Activated T-cell treated with anti-CD3 and anti-CD28 coated beads, Interleukin-2, amount 50 U/mL, for 4 hours (primary cell): ENCODE measurements around the gene NKIRAS1. TPM values are rescaled to one million over a fixed set of nuclear protein-coding genes. Genes with fewer than 3 reads are reported as not detected.
A peak's percentile ranks its signal among the peaks of the same experiment; 100 is the strongest.

Experiments used
- ATAC-seq, 2 donors: fragments of 200-7000 bp; cut with Tn5 transposase; one replicate each; pipeline ENCODE4 v1.10.0; 2021
- DNase-seq: peaks from one replicate; pipeline ENCODE4 v3.0.0-alpha.2; 2020
- H3K27me3 Mint-ChIP-seq: one replicate; pipeline ENCODE4 v1.8.0; 2021; ENCODE audit warnings: low read depth, mixed read lengths
- H3K36me3 Mint-ChIP-seq: one replicate; pipeline ENCODE4 v1.8.0; 2022; ENCODE audit warnings: mixed read lengths; ENCODE audit not compliant: insufficient read depth
- H3K4me1 Mint-ChIP-seq: one replicate; pipeline ENCODE4 v1.8.0; 2021; ENCODE audit warnings: low read depth, mixed read lengths
- H3K4me3 Mint-ChIP-seq: one replicate; pipeline ENCODE4 v1.8.0; 2021; ENCODE audit warnings: mild to moderate bottlenecking, moderate library complexity, mixed read lengths
- H3K9me3 Mint-ChIP-seq: one replicate; pipeline ENCODE4 v1.8.0; 2021; ENCODE audit warnings: mixed read lengths
- total RNA-seq, 3 donors: library from RNA; stranded (reverse); gene quantifications; one replicate each; pipeline ENCODE4 v1.2.1, GENCODE V29; 2021

The NKIRAS1 gene
- total RNA-seq, 3 donors from 2014 or later, result 5.5 to 7.4 (median 5.7) TPM

DNA sequence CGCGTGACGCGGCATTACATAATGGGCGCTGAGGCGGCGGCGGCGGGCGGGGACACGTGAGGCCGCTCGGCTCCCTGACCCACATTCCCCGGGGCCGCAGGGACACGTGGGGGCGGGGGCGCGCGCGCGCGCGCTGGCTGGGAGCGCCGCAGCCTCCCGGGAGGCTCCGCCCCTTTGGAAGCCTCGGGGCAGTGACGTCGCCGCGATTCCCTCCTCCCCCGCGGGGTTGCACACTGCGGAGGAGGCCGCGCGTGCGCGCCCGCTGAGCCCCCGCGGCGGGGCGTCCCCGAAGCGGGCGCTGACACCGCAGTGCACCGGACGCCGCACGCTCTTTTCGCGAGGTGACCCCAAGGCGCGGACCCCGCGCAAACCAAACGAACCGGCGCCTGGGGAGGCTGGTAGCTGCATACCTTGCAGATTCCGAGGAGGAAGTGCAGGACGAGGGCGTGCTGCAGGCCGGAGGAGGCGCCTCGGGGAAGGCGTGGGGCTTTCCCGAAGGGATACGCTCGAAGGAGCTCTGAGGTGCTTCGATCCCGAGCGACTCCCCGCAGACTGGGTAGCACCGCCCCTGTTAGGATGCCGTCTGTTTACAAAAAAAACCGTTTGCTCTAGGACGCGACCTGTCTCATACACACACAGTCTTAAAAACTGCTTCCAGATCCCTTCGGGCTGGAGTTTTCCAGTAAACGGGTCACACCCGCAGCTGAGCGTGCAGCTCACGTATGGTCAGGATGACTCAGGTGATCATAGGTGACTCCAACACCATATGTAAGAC is 29.3 kb upstream of the NKIRAS1 start:
- H3K4me1 Mint-ChIP-seq, result peaks cover 45% of the 10 kb centered on the region
- peaks cover 4% of the 10 kb centered on the region for H3K36me3 Mint-ChIP-seq
- ATAC-seq, result peak; percentile 85 to 87

DNA sequence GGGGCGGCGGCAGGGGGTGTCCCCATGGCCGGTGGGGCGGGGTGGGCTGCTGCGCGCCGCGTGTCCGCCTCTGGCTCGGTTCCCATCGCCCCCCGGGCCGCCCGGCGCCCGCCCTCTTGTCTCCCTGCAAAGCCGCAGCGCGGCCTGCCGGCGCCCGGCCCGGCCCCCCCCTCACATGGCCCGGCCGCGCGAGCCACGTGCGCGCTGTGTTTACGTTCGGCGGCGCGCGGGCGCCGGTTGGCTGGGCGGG is 28.8 kb upstream of the NKIRAS1 start:
- no peaks in the 10 kb centered on the region for H3K9me3 Mint-ChIP-seq
- DNase-seq (no peak), ATAC-seq (no peak)
- peaks cover 42% of the 10 kb centered on the region for H3K4me1 Mint-ChIP-seq
- no peaks in the 10 kb centered on the region for H3K27me3 Mint-ChIP-seq
- H3K36me3 Mint-ChIP-seq, result peaks cover 4% of the 10 kb centered on the region
- no peak overlapping the region for H3K4me3 Mint-ChIP-seq

More for the DNA sequence above, 29.3 kb upstream of the NKIRAS1 start:
- DNase-seq, result peak; percentile 98
- H3K9me3 Mint-ChIP-seq, result no peaks in the 10 kb centered on the region
- H3K4me3 Mint-ChIP-seq, result peak overlapping the region; percentile 84
- H3K27me3 Mint-ChIP-seq, result no peaks in the 10 kb centered on the region

DNA sequence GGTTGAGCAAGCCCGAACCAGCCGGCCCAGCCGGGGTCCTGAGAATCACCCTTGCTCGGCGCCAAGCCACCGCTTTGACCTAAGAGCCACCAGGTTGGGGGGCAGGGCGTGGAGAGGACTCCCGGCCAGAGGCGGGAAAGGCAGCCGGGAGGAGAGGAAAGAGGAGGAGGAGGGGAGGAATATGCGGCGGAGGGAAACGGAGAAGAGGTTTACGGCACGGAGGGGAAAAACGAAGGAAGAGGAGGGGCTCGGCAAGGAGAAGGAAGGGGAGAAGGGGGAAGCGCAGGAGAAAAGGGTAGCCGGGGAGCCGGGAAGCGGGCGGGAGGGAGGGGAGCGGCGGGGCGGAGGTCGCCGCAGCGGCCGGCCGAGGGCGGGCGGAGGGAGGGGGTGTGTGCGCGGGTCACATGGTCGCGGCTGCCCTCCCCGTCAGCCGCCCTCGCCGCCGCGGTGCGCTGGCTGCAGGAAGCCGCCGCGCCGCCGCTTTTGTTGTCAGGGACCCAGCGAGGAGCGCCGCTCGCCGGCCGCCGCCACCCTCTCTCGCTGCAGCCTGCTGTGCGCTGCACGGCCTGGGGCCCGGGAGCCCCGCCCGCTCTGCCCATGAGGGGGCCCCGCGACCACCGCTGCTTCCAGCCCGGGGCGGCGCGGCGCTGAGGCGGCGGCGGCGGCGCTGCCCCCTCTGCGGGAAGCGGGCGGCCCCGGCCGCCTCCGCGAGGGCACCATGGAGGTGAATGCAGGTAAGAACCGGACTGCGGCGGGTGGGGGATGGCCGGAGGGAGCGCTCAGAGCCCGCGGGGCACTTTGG is 28.3 kb upstream of the NKIRAS1 start, which contains the start of gene NR1D2:
NR1D2 (plus strand) TSS at position 426 of the 802 bp plus-strand sequence; CDS start at position 719, 293 bp downstream.
- no peaks in the 10 kb centered on the region for H3K9me3 Mint-ChIP-seq
- H3K36me3 Mint-ChIP-seq, result peaks cover 4% of the 10 kb centered on the region
- peaks cover 36% of the 10 kb centered on the region for H3K4me1 Mint-ChIP-seq
- H3K27me3 Mint-ChIP-seq, result no peaks in the 10 kb centered on the region
- H3K4me3 Mint-ChIP-seq, result peak within 1 kb of the TSS; percentile 85
- DNase-seq (peak; percentile 74), ATAC-seq (peak; percentile 62 to 64)

DNA sequence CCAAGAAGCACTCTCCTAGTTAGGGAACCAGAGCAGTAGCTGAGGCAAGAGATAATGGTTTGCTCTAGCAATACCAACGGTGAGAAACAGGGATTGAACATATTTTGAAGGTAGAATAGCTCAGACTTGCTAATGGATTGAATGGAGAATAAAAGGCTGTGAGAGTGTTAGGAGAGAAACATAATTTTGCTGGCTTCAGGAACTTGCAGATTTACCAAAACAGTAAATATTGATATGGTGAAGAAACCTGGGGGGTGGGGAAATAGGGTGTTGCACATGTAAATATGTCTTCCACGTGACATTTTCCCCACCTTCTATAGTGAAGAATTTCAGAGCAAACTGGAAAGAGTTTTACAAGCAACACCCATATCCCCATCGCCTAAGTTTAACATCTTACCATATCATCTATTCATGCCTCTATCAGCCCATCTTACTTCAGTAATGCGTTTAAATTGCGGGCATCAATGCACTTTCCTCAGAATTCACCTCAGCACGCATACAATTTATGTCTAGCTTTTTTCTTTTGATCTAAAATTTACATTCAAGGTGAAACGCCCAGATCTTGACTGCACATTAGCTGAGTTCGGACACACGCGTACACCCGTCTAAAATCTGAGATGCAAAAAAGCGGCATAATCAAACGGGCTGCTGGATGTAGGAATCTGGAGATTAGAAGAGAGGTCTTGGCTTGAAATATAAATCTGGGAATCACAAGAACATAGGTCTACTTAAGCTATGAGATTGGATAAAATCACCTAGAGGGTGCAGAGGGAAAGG is 27.4 kb upstream of the NKIRAS1 start:
- no peaks in the 10 kb centered on the region for H3K9me3 Mint-ChIP-seq
- no peaks in the 10 kb centered on the region for H3K27me3 Mint-ChIP-seq
- H3K4me3 Mint-ChIP-seq, result peak overlapping the region; percentile 85
- DNase-seq (no peak), ATAC-seq (no peak)
- peaks cover 4% of the 10 kb centered on the region for H3K36me3 Mint-ChIP-seq
- peaks cover 28% of the 10 kb centered on the region for H3K4me1 Mint-ChIP-seq

DNA sequence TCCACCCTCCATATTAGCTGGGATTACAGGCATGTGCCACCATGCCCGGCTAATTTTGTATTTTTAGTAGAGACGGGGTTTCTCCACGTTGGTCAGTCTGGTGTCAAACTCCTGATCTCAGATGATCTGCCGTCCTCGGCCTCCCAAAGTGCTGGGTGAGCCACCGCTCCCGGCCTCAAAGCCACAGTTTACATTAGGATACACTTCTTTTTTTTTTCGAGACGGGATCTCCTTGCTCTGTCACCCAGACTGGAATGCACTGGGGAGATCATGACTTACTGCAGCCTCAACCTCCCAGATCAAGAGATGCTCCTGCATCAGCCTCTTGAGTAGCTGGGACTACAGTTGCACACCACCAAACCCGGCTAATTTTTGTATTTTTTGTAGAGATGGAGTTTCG is 25.8 kb upstream of the NKIRAS1 start:
- Mint-ChIP-seq H3K4me3 (no peak overlapping the region), H3K4me1 (peaks cover 15% of the 10 kb centered on the region), H3K9me3 (peaks cover 3% of the 10 kb centered on the region), H3K27me3 (no peaks in the 10 kb centered on the region), H3K36me3 (peaks cover 3% of the 10 kb centered on the region)
- no peak for ATAC-seq
- no peak for DNase-seq

DNA sequence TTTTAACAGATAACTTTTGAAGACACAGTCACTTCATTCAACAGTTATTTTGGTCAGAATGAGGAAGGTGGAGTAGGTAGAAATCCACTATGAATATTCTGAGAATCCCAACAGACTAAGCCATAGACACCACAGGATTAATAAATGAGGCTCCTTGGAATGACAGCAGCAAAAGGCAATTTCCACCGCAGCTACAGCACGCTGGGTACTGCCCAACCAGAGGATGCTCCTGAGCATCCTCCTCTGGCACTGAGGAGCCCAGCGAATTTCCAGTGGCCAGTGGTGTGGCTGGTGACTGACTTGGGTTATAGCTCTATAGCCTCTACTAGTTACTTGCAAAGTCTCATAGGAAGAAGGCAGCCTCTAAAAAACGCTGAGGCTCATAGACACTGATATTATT is 24.6 kb upstream of the NKIRAS1 start:
- ATAC-seq, result no peak
- peaks cover 3% of the 10 kb centered on the region for H3K9me3 Mint-ChIP-seq
- H3K36me3 Mint-ChIP-seq, result no peaks in the 10 kb centered on the region
- H3K27me3 Mint-ChIP-seq, result peaks cover 3% of the 10 kb centered on the region
- no peak overlapping the region for H3K4me3 Mint-ChIP-seq
- no peak for DNase-seq
- H3K4me1 Mint-ChIP-seq, result peaks cover 8% of the 10 kb centered on the region

DNA sequence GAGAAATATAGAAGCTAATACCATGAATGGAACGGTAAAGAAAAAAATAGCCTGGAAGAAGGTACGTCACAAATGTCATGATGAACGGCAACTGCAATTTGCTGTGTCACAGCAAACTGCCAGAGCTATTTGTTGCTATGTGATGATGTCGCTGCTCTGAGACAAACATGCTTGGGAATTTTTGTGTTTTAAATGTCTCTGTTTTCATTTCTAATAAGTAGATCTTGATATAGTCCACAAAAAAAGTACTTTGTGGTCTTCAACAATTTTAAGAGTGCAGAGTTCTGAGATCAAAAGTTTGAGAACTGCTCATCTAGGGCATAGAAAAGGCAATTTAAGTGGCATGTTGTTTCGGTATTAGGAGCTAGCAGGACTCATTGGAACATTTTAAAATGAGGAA is 24.0 kb upstream of the NKIRAS1 start:
- H3K9me3 Mint-ChIP-seq, result peaks cover 3% of the 10 kb centered on the region

DNA sequence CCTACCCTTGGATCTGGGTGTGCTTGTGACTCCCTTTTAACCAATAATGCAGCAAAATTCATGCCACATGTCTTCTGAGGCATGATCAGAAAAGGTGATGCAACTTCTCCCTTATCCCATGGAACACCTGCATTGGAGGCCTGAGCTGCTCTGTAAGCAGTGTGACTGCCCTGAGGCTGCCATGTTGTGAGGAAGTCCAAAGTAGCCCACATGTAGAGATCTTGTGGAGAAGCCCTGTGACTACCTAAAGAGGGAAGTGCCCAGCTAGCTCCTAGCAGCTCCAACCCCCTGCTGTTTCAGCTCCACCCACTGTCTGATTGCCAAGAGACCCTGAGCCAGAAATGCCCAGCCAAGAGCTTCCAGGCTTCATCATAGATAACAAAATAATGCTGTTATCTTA is 21.9 kb upstream of the NKIRAS1 start:
- Mint-ChIP-seq H3K4me3 (no peak overlapping the region), H3K9me3 (peaks cover 3% of the 10 kb centered on the region), H3K36me3 (no peaks in the 10 kb centered on the region), H3K27me3 (peaks cover 3% of the 10 kb centered on the region), H3K4me1 (no peaks in the 10 kb centered on the region)
- ATAC-seq, result no peak
- no peak for DNase-seq

More for the DNA sequence above, 24.0 kb upstream of the NKIRAS1 start:
- H3K27me3 Mint-ChIP-seq, result peaks cover 3% of the 10 kb centered on the region
- peaks cover 8% of the 10 kb centered on the region for H3K4me1 Mint-ChIP-seq
- no peaks in the 10 kb centered on the region for H3K36me3 Mint-ChIP-seq
- DNase-seq (no peak), ATAC-seq (no peak)
- H3K4me3 Mint-ChIP-seq, result no peak overlapping the region

DNA sequence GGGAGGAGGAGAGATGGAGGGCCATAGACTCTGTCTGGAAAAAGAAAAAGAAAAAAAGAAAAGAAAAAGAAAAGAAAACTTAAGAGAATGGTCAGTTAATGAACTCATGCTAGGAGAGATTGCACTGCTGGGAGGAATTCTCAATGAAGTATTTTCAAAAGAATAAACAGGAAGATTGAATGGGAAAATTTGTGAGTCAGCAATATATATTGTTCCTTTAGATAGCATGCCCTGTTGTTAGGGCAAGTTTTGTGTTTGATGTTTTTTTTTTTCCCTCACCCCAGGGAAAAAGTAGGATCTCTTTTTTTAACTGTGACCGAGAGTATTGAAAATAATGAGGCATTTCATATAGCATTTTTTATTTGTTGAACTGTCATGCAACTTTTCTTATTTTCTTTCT is 20.5 kb upstream of the NKIRAS1 start:
- DNase-seq, result no peak
- no peaks in the 10 kb centered on the region for H3K36me3 Mint-ChIP-seq
- peaks cover 3% of the 10 kb centered on the region for H3K27me3 Mint-ChIP-seq
- ATAC-seq, result no peak
- peaks cover 3% of the 10 kb centered on the region for H3K9me3 Mint-ChIP-seq
- no peak overlapping the region for H3K4me3 Mint-ChIP-seq
- H3K4me1 Mint-ChIP-seq, result no peaks in the 10 kb centered on the region

DNA sequence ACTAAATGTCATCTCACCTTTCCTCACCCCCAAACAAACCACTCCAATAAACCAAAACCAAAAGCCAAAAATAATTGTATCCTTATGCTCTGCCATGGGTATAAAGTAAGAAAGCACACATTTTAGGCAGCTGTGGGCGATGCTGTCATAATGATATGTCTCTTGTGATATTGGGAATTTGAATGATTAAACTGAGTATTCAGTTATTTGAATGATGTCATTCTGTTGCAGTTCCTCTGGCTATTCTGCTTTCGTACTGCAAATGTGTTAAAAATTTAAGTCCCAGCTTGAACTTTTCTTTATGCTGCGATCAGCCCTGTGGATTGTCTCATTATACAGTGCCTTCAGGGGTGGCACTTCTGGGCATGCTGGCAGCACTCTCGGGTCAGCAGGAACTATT is 17.5 kb upstream of the NKIRAS1 start:
- H3K9me3 Mint-ChIP-seq, result peaks cover 3% of the 10 kb centered on the region
- no peaks in the 10 kb centered on the region for H3K36me3 Mint-ChIP-seq
- H3K4me3 Mint-ChIP-seq, result no peak overlapping the region
- DNase-seq (no peak), ATAC-seq (no peak)
- peaks cover 2% of the 10 kb centered on the region for H3K4me1 Mint-ChIP-seq
- peaks cover 3% of the 10 kb centered on the region for H3K27me3 Mint-ChIP-seq

DNA sequence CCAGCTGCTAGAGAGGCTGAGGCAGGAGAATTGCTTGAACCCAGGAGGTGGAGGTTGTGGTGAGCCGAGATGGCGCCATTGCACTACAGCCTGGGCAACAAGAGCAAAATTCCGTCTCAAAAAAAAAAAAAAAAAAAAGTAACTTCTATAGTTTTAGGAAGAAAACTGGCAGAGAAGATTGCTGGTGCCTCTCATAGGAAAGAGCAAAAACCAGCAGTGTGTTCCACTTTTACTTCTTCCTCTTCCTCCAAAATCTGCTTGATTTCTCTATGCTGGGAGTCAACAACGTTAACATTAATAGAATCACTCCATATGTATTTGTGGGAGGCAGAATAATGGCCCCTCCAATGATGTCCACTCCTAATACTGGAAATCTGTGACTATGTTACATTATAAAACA is 15.8 kb upstream of the NKIRAS1 start:
- Mint-ChIP-seq H3K27me3 (peaks cover 3% of the 10 kb centered on the region), H3K36me3 (no peaks in the 10 kb centered on the region), H3K4me3 (no peak overlapping the region), H3K9me3 (no peaks in the 10 kb centered on the region), H3K4me1 (peaks cover 2% of the 10 kb centered on the region)
- DNase-seq (no peak), ATAC-seq (no peak)

DNA sequence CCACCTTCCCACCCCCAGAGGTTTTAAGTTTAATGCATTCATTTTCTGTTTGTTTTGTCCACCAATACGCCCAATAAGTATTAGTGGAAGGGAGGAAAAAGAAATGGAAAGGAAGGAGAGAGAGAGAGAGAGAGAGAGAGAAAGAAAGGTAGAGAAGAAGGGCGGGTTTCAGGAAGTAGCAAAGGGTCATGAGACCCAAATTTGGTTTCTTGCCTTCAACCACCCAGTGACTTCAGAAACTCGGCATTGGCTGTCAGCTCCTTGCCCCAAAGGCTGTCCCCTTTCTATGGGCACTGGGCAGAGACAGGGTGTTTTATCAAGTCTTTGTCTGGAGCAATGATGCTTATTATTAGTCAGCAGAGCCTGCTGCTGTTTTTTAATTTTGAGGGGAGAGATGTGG is 14.8 kb upstream of the NKIRAS1 start:
- peaks cover under 1% of the 10 kb centered on the region for H3K27me3 Mint-ChIP-seq
- no peaks in the 10 kb centered on the region for H3K9me3 Mint-ChIP-seq
- H3K4me3 Mint-ChIP-seq, result no peak overlapping the region
- no peak for DNase-seq
- H3K4me1 Mint-ChIP-seq, result peaks cover 2% of the 10 kb centered on the region
- no peaks in the 10 kb centered on the region for H3K36me3 Mint-ChIP-seq
- ATAC-seq, result no peak

DNA sequence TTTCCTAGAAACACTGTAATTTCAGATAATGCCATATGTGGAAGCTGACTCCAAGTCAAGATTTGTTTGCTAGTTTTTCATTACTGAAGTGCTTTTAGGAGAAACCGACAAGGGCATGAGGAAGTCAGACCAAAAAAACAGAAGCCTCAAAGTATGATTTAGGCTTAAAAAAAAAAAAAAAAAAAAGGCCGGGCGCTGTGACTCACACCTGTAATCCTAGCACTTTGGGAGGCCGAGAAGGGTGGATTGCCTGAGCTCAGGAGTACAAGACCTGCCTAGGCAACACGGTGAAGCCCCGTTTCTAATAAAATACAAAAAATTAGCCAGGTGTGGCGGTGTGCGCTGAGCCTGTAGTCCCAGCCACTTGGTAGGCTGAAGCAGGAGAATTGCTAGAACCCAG is 11.7 kb upstream of the NKIRAS1 start:
- no peak for DNase-seq
- ATAC-seq, result no peak
- H3K9me3 Mint-ChIP-seq, result no peaks in the 10 kb centered on the region
- no peak overlapping the region for H3K4me3 Mint-ChIP-seq
- peaks cover 2% of the 10 kb centered on the region for H3K4me1 Mint-ChIP-seq
- no peaks in the 10 kb centered on the region for H3K36me3 Mint-ChIP-seq
- no peaks in the 10 kb centered on the region for H3K27me3 Mint-ChIP-seq

DNA sequence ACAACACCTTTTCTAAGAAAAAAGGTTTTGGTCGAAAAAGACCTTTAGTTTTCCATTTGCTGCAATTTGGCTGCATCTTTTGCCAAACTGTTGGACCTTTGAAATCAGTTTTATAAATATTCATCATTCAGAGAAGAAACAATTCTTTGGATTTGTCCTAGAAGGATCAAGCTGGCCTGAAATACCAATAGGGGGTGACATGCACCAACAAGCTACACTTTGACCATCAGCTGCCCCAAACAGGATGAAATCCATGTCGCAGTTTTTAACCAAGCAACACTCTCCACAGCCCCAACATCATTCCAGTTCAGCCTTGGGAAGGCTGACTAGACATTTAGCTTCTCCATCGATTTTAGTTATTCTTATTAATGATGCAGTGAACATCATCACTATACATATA is 9.9 kb upstream of the NKIRAS1 start:
- H3K27me3 Mint-ChIP-seq, result no peaks in the 10 kb centered on the region
- no peak for ATAC-seq
- peaks cover 4% of the 10 kb centered on the region for H3K36me3 Mint-ChIP-seq
- H3K4me3 Mint-ChIP-seq, result no peak overlapping the region
- no peak for DNase-seq
- H3K4me1 Mint-ChIP-seq, result peaks cover 2% of the 10 kb centered on the region
- H3K9me3 Mint-ChIP-seq, result no peaks in the 10 kb centered on the region
